B cell (primary cell): ENCODE results near the gene ARIH2. TPM values are rescaled to one million over a fixed set of nuclear protein-coding genes. Genes with fewer than 3 reads are reported as not detected.

Source experiments
- ATAC-seq: fragments of 200-7000 bp; cut with Tn5 transposase; one replicate; pipeline ENCODE4 v1.10.0; 2021; ENCODE audit warnings: low read depth, mild to moderate bottlenecking, moderate number of reproducible peaks, moderate library complexity
- CTCF ChIA-PET: fragments of 350-600 bp; sonication (Branson Sonifier 250); formaldehyde crosslinking; loops from one replicate; lab custom pipeline; 2021; ENCODE audit warnings: antibody characterized with exemption, inconsistent platforms; lab: Charles Lee
- POLR2A ChIA-PET: fragments of 350-600 bp; sonication (Branson Sonifier 250); formaldehyde crosslinking; loops from one replicate; lab custom pipeline; 2021; ENCODE audit warnings: antibody characterized with exemption; lab: Charles Lee
- DNase-seq: peaks from one replicate; pipeline ENCODE4 v3.0.0; 2013
- H2AFZ ChIP-seq: 2 replicates; pipeline ENCODE4 v1.6.1; 2012; ENCODE audit warnings: mild to moderate bottlenecking, low read depth, low read length; ENCODE audit not compliant: insufficient read depth, poor library complexity, severe bottlenecking
- H3K27ac ChIP-seq, 2 donors: 1 replicate in 1 of 2; 2 replicates in 1 of 2; pipeline ENCODE4 v1.5.1; 2012 to 2013; ENCODE audit warnings: low read length in 2 of 2, mild to moderate bottlenecking in 2 of 2, moderate library complexity in 1 of 2
- H3K27me3 ChIP-seq, 4 experiments: fragments of 200-600 bp in 1 of 4; sonication (generic) in 1 of 4; replicated peaks in 1 of 4; 1 replicate in 2 of 4; 2 replicates in 2 of 4; pipeline versions ENCODE4 v1.6.1 to v1.7.0; 2013 to 2016; ENCODE audit warnings: low read length in 3 of 4, mild to moderate bottlenecking in 2 of 4, mixed read lengths in 1 of 4, moderate library complexity in 1 of 4; ENCODE audit not compliant: insufficient read depth in 4 of 4, control insufficient read depth in 3 of 4; ENCODE audit errors: control extremely low read depth in 1 of 4
- H3K36me3 ChIP-seq, 2 experiments: replicated peaks in 1 of 2; 1 replicate in 1 of 2; 2 replicates in 1 of 2; pipeline versions ENCODE4 v1.6.1 to v1.7.1; 2013; ENCODE audit warnings: low read length in 1 of 2; ENCODE audit not compliant: insufficient read depth in 2 of 2, control insufficient read depth in 1 of 2; ENCODE audit errors: control extremely low read depth in 1 of 2, extremely low read depth in 1 of 2
- H3K4me1 ChIP-seq, 2 donors: fragments of 200-600 bp in 1 of 2; sonication (generic) in 1 of 2; 1 replicate in 1 of 2; 2 replicates in 1 of 2; pipeline versions ENCODE4 v1.5.1 to v1.6.1; 2013 to 2017; ENCODE audit warnings: low read length in 2 of 2; ENCODE audit not compliant: control insufficient read depth in 2 of 2, insufficient read depth in 2 of 2
- H3K4me2 ChIP-seq: replicated peaks from 2 replicates; pipeline ENCODE3; 2012; ENCODE audit warnings: mild to moderate bottlenecking, low read depth, low read length; ENCODE audit not compliant: poor library complexity, severe bottlenecking
- H3K4me3 ChIP-seq, 5 experiments: fragments of 200-600 bp in 1 of 5; sonication (generic) in 1 of 5; 1 replicate in 3 of 5; 2 replicates in 2 of 5; pipeline versions ENCODE4 v1.5.1 to v1.7.0; 2011 to 2016; ENCODE audit warnings: low read length in 4 of 5, mild to moderate bottlenecking in 4 of 5, low read depth in 2 of 5, control low read depth in 1 of 5, moderate library complexity in 1 of 5; ENCODE audit not compliant: insufficient read depth in 1 of 5; ENCODE audit errors: control extremely low read depth in 1 of 5, extremely low read depth in 1 of 5
- H3K79me2 ChIP-seq: fragments of 200-600 bp; sonication (generic); one replicate; pipeline ENCODE4 v1.6.0; 2016; ENCODE audit warnings: low read length; ENCODE audit not compliant: control insufficient read depth, insufficient read depth
- H3K9ac ChIP-seq: fragments of 200-600 bp; sonication (generic); 2 replicates; pipeline ENCODE4 v1.6.1; 2017; ENCODE audit warnings: mild to moderate bottlenecking, low read length, moderate library complexity
- H3K9me3 ChIP-seq, 3 donors: one replicate each; pipeline versions ENCODE4 v1.6.1 to v1.7.1; 2013; ENCODE audit warnings: low read length in 2 of 3; ENCODE audit not compliant: control insufficient read depth in 2 of 3, insufficient read depth in 1 of 3; ENCODE audit errors: control extremely low read depth in 1 of 3
- H4K20me1 ChIP-seq: 2 replicates; pipeline ENCODE4 v1.6.0; 2012; ENCODE audit warnings: mild to moderate bottlenecking, low read length; ENCODE audit not compliant: insufficient read depth, control insufficient read depth, poor library complexity, severe bottlenecking
- H3K27ac Mint-ChIP-seq: one replicate; pipeline ENCODE4 v1.8.0; 2021; ENCODE audit warnings: mixed read lengths
- H3K27me3 Mint-ChIP-seq: one replicate; pipeline ENCODE4 v1.8.0; 2021; ENCODE audit warnings: mixed read lengths
- H3K4me1 Mint-ChIP-seq: one replicate; pipeline ENCODE4 v1.8.0; 2021; ENCODE audit warnings: mixed read lengths
- H3K4me3 Mint-ChIP-seq: one replicate; pipeline ENCODE4 v1.8.0; 2021; ENCODE audit warnings: mixed read lengths
- H3K9me3 Mint-ChIP-seq: one replicate; pipeline ENCODE4 v1.8.0; 2022; ENCODE audit warnings: mixed read lengths; ENCODE audit not compliant: insufficient read depth
- EZH2 ChIP-seq: IDR thresholded peaks from 2 replicates; pipeline ENCODE4 v1.6.1; 2012; ENCODE audit warnings: borderline replicate concordance, low read depth, mild to moderate bottlenecking, moderate library complexity, low read length; ENCODE audit not compliant: insufficient read depth, poor library complexity, severe bottlenecking
- WGBS: methylation state at CpG from one replicate; pipeline ENCODE4 v1.1.5; 2013; ENCODE audit warnings: missing lambda C conversion rate; ENCODE audit not compliant: insufficient coverage; 5-methylcytosine and 5-hydroxymethylcytosine counted together
- intact Hi-C: fragments of 100-400 bp; cut with micrococcal nuclease; formaldehyde crosslinking; loops from one replicate; pipeline ENCODE4 v1.10.0; 2022
- polyA plus RNA-seq: library from polyadenylated mRNA; depleted of rRNA; stranded (reverse); fragments of >200 nt; gene quantifications from 2 replicates; pipeline ENCODE4 v1.2.3, GENCODE V29; 2012
- total RNA-seq, 2 donors: library from RNA; stranded (reverse); fragments of 120-200 nt in 1 of 2; gene quantifications; 1 replicate in 1 of 2; 2 replicates in 1 of 2; pipeline versions ENCODE4 v1.2.3 to v1.2.4, GENCODE V29; 2013 to 2022
- TF ChIP-seq, protein P1 (sequence below): fragments of 200-600 bp; IDR thresholded peaks from one replicate; pipeline ENCODE4 v1.8.0; 2022; ENCODE audit warnings: antibody characterized with exemption, mild to moderate bottlenecking

The ARIH2 gene
- total and polyA plus RNA-seq, 2 donors (not counting 1 experiment from before 2014, with no cell fraction given): 114 to 148 TPM

DNA sequence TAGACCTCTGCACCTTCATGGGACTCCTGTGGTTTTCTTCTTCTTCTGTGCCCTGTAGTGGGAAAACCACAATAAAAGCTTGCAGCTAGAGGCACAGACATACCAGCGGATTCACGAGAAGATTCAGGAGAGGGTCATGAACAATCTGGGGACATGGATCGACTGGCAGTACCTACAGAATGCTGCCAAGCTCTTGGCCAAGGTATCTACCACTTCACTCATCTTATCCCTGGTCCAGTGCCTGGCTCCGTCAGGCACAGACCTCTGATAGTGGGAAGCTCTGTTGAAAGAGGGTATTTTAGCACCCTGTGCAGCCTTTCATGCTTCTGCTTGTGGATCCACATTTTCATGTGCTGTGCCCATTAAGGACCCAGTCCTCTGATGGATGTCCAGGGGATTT is 61.7 kb downstream of the ARIH2 start:
- H3K4me1 Mint-ChIP-seq: no peaks in the 10 kb centered on the region
- intact Hi-C loops: no loop called here
- ChIA-PET CTCF (interaction anchor here (0.7 kb wide), 1 partner anchor 292 kb away, joined by 3 read pairs; no protein-coding TSS in a partner anchor), POLR2A (no interaction called here)
- no peaks in the 10 kb centered on the region for H3K9me3 Mint-ChIP-seq
- H3K9ac ChIP-seq: no peak overlapping the region
- H3K4me3 ChIP-seq: no peak overlapping the region
- no peak for DNase-seq
- no peak for ATAC-seq
- H3K27ac ChIP-seq: no peak overlapping the region
- no peaks in the 10 kb centered on the region for H3K79me2 ChIP-seq
- no peaks in the 10 kb centered on the region for H3K9me3 ChIP-seq
- H3K4me3 Mint-ChIP-seq: no peak overlapping the region
- no peaks in the 10 kb centered on the region for H3K27me3 Mint-ChIP-seq
- H4K20me1 ChIP-seq: no peaks in the 10 kb centered on the region
- 100% methylated on average over 3 of the region's 4 CpGs for WGBS
- TF ChIP-seq EZH2: no peak
- TF ChIP-seq, protein P1, sequence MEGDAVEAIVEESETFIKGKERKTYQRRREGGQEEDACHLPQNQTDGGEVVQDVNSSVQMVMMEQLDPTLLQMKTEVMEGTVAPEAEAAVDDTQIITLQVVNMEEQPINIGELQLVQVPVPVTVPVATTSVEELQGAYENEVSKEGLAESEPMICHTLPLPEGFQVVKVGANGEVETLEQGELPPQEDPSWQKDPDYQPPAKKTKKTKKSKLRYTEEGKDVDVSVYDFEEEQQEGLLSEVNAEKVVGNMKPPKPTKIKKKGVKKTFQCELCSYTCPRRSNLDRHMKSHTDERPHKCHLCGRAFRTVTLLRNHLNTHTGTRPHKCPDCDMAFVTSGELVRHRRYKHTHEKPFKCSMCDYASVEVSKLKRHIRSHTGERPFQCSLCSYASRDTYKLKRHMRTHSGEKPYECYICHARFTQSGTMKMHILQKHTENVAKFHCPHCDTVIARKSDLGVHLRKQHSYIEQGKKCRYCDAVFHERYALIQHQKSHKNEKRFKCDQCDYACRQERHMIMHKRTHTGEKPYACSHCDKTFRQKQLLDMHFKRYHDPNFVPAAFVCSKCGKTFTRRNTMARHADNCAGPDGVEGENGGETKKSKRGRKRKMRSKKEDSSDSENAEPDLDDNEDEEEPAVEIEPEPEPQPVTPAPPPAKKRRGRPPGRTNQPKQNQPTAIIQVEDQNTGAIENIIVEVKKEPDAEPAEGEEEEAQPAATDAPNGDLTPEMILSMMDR: no peak
- H3K4me2 ChIP-seq: no peak overlapping the region
- H3K36me3 ChIP-seq: peaks cover 1 to 70% of the 10 kb centered on the region in 2 experiments
- no peaks in the 10 kb centered on the region for H3K4me1 ChIP-seq
- no peaks in the 10 kb centered on the region for H3K27me3 ChIP-seq
- H3K27ac Mint-ChIP-seq: no peak overlapping the region
- H2AFZ ChIP-seq: no peak overlapping the region

- no peak overlapping the region for H3K27ac ChIP-seq
- intact Hi-C loops: no loop called here
- no peak for DNase-seq
- H3K4me2 ChIP-seq: no peak overlapping the region
- no peaks in the 10 kb centered on the region for H3K9me3 ChIP-seq
- no peaks in the 10 kb centered on the region for H4K20me1 ChIP-seq
- H3K27me3 ChIP-seq: no peaks in the 10 kb centered on the region
- H2AFZ ChIP-seq: no peak overlapping the region
- ChIA-PET POLR2A (no interaction called here), CTCF (interaction anchor here (0.6 kb wide), 1 partner anchor 1244 kb away, joined by 3 read pairs; no protein-coding TSS in a partner anchor)
- H3K9ac ChIP-seq: no peak overlapping the region
- no peak for TF ChIP-seq EZH2
- TF ChIP-seq, protein P1: no peak
- no peaks in the 10 kb centered on the region for H3K4me1 ChIP-seq
- Mint-ChIP-seq H3K4me3 (no peak overlapping the region), H3K4me1 (no peaks in the 10 kb centered on the region), H3K27me3 (no peaks in the 10 kb centered on the region), H3K9me3 (no peaks in the 10 kb centered on the region), H3K27ac (no peak overlapping the region)
- ATAC-seq: no peak
- H3K36me3 ChIP-seq: peaks cover 1 to 66% of the 10 kb centered on the region in 2 experiments
- no peak overlapping the region for H3K4me3 ChIP-seq
- no peaks in the 10 kb centered on the region for H3K79me2 ChIP-seq
Measured at GRCh38 chr3:48982016-48982415, 63.4 kb downstream of the ARIH2 start.
